MM.1S (cell line): ENCODE measurements around the gene VN1R5.

Experiments
- EZH2 ChIP-seq: fragments of 300-600 bp; sonication (generic); optimal IDR thresholded peaks from 2 replicates; pipeline ENCODE3; 2017; ENCODE audit warnings: low read depth, mild to moderate bottlenecking, antibody characterized with exemption, low read length, mixed read lengths
- EZH2phosphoT487 ChIP-seq: fragments of 300-600 bp; sonication (generic); IDR thresholded peaks from 2 replicates; pipeline ENCODE4 v1.6.1; 2018; ENCODE audit warnings: antibody characterized with exemption, low read length
- TF ChIP-seq, protein P1 (sequence below): fragments of 300-600 bp; sonication (generic); IDR thresholded peaks from 2 replicates; pipeline ENCODE4 v1.5.1; 2016; ENCODE audit warnings: antibody characterized with exemption, low read length, mixed read lengths

DNA sequence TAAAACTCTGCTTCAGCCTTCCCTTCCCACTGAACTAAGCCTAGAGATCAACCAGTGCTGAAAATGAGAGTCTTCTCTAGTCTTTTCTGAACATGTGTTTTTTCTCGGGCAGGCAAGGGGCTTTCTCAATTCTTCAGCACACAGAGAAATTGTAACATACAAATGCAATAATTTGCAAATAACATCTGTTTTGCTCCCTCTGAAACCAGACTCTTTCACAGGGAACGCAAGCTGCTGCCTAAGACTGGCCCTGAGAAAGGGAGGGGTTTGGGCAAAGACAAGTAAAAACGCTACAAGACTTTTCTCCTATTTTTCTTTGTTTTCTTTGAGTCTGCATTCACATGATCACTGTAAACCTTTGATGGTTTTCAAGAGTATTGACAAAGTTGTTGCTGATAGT lies 39.6 kb upstream of the VN1R5 start:
- TF ChIP-seq, protein P1, sequence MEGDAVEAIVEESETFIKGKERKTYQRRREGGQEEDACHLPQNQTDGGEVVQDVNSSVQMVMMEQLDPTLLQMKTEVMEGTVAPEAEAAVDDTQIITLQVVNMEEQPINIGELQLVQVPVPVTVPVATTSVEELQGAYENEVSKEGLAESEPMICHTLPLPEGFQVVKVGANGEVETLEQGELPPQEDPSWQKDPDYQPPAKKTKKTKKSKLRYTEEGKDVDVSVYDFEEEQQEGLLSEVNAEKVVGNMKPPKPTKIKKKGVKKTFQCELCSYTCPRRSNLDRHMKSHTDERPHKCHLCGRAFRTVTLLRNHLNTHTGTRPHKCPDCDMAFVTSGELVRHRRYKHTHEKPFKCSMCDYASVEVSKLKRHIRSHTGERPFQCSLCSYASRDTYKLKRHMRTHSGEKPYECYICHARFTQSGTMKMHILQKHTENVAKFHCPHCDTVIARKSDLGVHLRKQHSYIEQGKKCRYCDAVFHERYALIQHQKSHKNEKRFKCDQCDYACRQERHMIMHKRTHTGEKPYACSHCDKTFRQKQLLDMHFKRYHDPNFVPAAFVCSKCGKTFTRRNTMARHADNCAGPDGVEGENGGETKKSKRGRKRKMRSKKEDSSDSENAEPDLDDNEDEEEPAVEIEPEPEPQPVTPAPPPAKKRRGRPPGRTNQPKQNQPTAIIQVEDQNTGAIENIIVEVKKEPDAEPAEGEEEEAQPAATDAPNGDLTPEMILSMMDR: no peak
- TF ChIP-seq EZH2 (no peak), EZH2phosphoT487 (no peak)
